H1 (cell line): ENCODE data around the gene LMBR1.

Source experiments
- FOSL1 ChIP-seq: IDR thresholded peaks from 2 replicates; pipeline ENCODE4 v1.6.1; 2011; ENCODE audit warnings: mild to moderate bottlenecking, low read depth, low read length, moderate library complexity; ENCODE audit not compliant: insufficient read depth
- POLR2A ChIP-seq, 2 experiments: IDR thresholded peaks; 1 replicate in 1 of 2; 2 replicates in 1 of 2; pipeline ENCODE4 v1.6.1; 2011; ENCODE audit warnings: low read depth in 2 of 2, low read length in 2 of 2, mild to moderate bottlenecking in 2 of 2; ENCODE audit errors: control extremely low read depth in 1 of 2
- POLR2AphosphoS5 ChIP-seq: IDR thresholded peaks from 2 replicates; pipeline ENCODE4 v1.6.1; 2011; ENCODE audit warnings: low read depth, low read length
- RAD21 ChIP-seq, 2 experiments: IDR thresholded peaks in 1 of 2; conservative IDR thresholded peaks in 1 of 2; 2 replicates each; pipeline ENCODE4 v1.6.1; 2011; ENCODE audit warnings: low read depth in 2 of 2, low read length in 2 of 2, improper control_type of control experiment in 1 of 2, inconsistent platforms in 1 of 2, mild to moderate bottlenecking in 1 of 2, moderate library complexity in 1 of 2
- TAF7 ChIP-seq: optimal IDR thresholded peaks from 2 replicates; pipeline ENCODE3; 2011; ENCODE audit warnings: low read depth, mild to moderate bottlenecking, inconsistent platforms, low read length, moderate library complexity, borderline replicate concordance
- TF ChIP-seq, protein P1 (sequence below), 3 experiments: IDR thresholded peaks; 1 replicate in 2 of 3; 2 replicates in 1 of 3; pipeline versions ENCODE4 v1.5.1 to v1.6.1; 2011; ENCODE audit warnings: low read length in 3 of 3, mild to moderate bottlenecking in 3 of 3, inconsistent platforms in 2 of 3, low read depth in 1 of 3, moderate library complexity in 1 of 3; ENCODE audit not compliant: insufficient read depth in 1 of 3; ENCODE audit errors: control extremely low read depth in 1 of 3

DNA sequence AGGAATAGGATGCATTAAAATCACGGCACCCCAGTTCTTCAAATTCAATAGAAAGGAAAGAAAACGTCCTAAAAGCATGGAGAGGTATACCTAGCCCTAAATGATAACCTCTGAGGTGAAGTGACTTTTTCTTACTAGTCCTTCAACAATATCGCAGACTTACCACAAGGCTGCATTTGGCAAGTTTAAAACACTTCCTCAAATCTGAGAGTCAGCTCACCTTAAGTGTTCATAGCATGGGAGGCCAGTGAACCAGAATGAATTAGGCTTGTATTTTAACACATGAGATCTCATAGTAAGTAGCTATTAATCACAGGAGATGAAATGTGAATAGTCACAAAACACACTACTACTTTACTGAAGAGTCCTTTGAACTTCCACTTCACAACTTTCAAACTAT lies 128.2 kb downstream of the LMBR1 start:
- TF ChIP-seq TAF7: no peak
- TF ChIP-seq POLR2A (IDR thresholded peaks at IDR 0.05; ENCODE audit: control extremely low read depth in 1 of 2, low read depth in 2 of 2, low read length in 2 of 2): no peak
- TF ChIP-seq, protein P1, sequence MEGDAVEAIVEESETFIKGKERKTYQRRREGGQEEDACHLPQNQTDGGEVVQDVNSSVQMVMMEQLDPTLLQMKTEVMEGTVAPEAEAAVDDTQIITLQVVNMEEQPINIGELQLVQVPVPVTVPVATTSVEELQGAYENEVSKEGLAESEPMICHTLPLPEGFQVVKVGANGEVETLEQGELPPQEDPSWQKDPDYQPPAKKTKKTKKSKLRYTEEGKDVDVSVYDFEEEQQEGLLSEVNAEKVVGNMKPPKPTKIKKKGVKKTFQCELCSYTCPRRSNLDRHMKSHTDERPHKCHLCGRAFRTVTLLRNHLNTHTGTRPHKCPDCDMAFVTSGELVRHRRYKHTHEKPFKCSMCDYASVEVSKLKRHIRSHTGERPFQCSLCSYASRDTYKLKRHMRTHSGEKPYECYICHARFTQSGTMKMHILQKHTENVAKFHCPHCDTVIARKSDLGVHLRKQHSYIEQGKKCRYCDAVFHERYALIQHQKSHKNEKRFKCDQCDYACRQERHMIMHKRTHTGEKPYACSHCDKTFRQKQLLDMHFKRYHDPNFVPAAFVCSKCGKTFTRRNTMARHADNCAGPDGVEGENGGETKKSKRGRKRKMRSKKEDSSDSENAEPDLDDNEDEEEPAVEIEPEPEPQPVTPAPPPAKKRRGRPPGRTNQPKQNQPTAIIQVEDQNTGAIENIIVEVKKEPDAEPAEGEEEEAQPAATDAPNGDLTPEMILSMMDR (IDR thresholded peaks at IDR 0.05; ENCODE audit: control extremely low read depth in 1 of 3, insufficient read depth in 1 of 3, low read depth in 1 of 3, low read length in 3 of 3): no peak
- TF ChIP-seq RAD21 (IDR thresholded peaks at IDR 0.05 in 1 of 2, conservative IDR thresholded peaks at IDR 0.05 in 1 of 2; ENCODE audit: low read depth in 2 of 2, low read length in 2 of 2): no peak
- TF ChIP-seq FOSL1: no peak
- no peak for TF ChIP-seq POLR2AphosphoS5
